ENCODE results near the gene MEP1B.

- TF ChIP-seq CTCF (IDR thresholded peaks at IDR 0.05) (no peak), POLR2A (IDR thresholded peaks at IDR 0.05) (no peak)
These were observed 21.7 kb upstream of the MEP1B start for GRCh38 chr18:32167980-32168730.
